NCI-H1105 (cell line): ENCODE results near the gene HLA-DMA.
A peak's percentile ranks its signal among the peaks of the same experiment; 100 is the strongest.

Experiments used
- DNase-seq: peaks from one replicate; lab custom pipeline; 2025; lab: John Stamatoyannopoulos, UW

The HLA-DMA gene

DNA sequence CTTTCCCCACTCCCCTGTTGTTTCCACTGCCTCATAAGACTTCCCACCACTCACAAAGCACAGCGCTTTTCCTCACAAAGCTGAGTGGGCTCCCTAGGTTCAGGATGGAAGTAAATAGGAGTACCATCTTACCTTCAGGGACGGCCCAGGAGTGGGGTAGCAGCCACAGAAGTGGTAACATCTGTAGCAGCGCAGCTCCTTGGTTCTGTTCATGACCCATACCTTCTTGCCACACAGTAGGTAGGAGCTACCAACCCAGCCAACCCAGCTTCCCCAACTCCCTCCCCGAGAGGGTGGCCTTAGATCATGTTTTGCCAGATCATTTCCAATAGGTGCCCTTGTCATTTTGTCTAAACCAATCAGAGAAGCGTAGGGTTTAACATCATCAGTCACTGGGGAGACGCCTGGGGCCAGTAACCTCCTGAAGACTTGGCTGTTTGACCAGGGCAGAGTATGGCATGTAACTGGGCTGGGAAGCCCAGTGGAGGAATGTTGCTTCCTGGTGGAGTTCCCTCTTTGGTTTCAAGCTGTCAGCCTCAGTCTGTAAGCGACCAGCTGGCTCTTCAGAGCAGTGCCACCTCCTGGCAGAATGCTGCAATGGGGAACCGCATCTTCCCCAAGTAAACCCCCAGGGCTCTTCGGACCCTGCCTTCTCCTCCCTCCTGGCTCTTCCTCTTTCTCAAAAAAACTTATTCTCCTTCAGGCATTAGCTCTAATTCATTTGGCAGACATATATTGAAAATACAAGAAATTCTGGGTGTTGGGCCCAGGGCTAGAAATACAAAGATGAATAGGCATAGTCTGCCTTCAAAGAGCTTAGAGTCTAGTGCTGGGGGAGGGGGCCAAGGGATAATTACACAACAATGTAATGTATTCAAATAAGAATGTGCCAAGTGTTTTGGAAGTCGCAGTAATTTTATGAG lies at the start of gene HLA-DMA:
Gene HLA-DMA, minus strand, starts transcription at position 281 of the 923 bp plus-strand sequence. Its CDS starts 61 bp downstream, at position 220.
- no peak for DNase-seq

DNA sequence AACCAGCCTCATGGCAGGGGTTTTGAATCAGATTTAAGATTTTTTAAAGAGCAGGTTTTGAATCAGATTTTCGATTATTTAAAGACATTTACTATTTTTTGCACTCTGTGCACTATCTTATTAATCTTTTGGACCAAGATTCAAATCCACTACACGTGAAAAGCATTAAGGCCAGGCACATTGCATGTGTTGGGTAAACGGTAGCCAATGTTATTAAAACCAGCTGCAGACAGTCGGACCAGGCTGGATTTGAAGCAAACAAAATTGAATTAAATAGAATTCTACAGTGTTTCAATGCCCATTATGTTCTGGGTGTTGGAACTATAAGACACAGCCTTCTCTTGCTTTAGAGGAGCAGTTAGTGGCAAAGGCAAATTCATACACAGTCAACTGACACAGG lies 48.8 kb upstream of the HLA-DMA start:
- no peak for DNase-seq

DNA sequence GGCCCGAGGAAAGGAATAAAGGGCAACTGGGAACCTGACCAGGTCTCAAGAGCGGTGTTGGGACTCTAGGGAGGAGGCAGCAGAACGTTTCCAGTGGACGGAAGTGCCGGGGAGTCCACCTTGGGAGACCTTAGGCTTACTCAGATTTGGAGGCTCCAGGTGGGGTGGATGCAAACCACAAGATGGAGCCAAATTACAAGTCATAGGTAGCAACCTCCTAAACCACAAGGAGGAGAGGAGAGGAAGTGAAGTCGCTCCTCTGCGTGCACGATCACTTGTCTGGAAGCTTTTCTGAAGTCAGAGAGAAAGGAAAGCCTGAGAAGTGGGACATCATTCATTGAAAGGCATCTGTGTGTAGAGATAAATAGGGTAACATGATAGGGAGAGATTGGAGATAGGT lies 47.2 kb upstream of the HLA-DMA start:
- no peak for DNase-seq

DNA sequence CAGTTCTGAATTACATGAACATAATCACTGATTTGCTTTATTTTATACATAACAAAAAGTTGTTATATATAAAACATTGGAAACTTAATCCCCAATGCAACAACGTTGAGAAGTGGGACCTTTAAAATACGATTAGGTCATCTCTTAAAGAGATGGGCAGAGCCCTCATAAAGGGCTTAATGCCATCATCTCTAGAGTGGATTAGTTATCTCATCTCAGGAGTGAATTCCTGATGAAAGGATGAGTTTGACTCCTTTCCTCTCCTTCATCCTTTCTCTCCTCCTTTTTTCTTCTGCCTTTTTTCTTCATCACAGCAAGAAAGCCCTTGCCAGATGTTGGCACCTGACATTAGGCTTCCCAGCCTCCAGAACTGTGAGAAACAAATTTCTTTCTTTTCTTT lies 42.6 kb upstream of the HLA-DMA start:
- no peak for DNase-seq

DNA sequence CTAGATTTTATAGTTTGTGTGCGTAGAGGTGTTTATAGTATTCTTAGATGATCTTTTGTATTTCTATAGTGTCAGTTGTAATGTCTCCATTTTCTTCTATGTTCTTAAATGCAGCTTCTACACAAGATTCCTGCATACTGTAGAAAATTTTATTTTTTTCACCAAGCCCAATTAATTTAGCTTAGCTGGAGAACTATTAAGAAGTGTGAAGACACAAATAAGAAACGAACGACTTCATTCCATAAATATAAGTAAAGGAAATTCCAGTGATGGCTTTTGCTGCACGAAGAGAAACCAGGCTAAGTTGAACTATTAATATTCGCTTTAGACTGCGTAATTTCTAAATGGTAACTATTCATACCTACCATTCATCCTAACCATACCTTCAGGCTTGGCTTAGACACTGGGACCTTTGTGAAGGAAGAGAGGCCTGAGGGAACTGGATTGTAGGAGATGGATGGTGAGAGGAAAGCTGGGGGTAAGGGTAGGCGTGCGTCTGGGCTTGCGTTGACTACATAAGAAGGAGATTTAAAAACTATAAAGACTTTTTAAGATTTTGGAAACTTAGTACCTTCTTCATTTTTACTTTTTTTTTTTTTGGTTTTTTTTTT lies 40.6 kb upstream of the HLA-DMA start:
- DNase-seq: no peak

DNA sequence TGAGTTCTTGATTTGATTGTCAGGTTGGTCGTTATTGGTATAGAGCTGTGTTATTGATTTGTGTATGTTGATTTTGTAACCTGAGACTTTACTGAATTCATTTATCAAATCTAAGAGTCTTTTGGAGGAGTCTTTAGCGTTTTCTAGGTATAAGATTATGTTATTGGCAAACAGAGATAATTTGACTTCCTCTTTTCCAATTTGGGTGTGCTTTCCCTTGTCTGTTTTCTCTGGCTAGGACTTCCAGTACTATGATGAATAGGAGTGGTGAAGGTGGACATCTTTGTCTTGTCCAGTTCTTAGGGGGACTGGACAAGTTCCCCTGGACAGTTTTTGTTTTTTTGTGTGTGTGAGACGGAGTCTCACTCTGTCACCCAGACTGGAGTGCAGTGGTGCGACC lies 39.1 kb upstream of the HLA-DMA start:
- DNase-seq: no peak

DNA sequence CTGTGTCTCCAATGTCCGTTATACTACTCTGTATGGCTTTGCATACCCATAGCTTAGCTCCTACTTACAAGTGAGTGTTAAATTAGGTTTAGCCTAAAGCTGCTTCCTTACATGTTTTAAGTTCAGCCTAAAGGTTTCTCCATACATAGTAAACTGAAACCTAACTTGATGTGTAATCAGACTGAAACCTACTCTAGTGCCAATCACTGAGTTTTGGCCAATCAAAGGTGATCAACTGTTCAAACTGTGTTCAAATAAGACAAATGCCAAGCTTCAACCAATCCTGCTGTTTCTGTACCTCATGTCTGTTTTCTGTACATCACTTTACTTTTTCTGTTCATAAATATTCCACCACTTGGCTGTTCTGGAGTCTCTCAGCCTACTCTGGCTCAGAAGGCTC lies 36.5 kb upstream of the HLA-DMA start:
- DNase-seq: no peak

DNA sequence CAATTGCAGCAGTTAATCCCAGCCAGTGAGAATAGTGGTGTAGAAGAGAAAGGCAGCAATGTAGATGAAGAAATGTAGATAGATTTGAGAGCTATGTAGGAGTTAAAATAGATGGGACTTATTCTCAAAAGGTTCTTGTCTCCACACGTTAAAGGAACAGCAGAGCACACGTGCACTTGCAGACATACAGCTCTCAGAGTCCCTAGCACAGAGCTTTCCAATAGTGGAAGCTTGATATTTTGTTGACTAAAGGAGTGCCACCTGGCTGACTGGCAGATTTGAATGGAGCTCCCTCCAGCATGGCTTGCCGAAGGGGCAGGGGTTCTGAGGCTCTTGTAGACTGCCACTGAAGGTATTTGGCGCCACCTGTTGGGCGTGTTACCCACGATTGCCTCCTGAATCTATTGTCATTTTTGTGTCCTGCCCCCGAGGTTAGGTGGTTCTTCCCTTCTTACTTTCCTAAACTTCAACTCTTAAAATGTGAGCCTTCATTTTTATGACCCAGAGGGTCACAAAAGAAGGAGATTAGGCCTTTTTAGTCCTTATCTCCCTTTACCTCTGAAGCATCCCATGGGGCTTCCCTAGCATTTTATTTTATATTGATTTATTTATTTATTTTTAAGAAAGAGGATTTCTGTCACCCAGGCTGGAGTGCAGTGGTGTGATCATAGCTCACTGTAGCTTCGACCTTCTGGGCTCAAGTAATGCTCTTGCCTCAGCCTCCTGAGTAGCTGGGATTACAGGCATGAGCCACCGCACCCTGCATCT lies 31.9 kb upstream of the HLA-DMA start:
- peak; percentile 90 for DNase-seq

DNA sequence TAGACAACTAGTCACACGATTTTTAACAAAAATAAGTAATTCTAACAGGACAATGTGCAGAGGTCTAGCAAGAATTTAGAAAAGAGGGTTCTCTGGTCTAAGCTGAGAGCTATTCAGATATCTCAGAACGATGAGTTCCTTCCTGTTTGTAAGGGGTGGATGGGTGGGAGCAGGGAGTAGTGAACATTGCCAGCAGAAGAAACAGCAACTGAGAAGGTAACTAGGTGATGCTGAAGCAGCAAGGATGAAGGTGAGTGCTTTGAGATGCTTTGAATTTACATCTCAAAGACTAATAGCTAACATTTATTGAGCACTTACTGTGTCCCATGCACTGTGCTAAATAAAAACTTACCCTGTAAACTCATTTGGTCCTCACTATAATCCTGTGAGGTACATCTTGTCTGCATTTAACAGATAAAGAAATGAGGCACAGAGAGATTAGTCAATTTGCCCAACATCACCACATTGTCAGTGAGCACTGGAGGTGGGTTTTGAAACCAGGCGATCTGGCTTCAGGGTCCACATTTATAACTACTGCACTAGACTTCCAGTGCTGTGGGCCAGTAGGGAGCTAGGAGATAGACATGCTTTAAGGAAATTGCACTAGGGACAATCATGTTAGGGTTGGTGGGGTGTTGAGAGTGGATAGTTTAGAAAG lies 31.2 kb upstream of the HLA-DMA start:
- no peak for DNase-seq

DNA sequence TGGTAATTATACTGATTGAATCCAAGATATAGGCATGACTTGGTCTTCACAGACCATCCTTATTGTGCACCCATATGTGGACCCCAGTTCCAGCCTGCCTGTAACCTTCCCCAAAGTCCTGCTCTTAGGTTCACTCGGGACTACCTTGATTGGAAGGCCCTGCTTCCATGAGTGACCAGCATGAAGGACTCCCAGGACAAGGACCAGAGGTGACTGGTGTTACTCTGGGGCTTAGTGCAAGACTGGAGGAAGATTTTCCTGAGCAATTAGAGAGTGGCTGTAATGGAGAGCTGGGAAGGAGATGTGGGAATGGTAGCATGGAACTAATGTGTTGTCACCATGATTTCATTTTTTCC lies 30.6 kb upstream of the HLA-DMA start:
- no peak for DNase-seq

DNA sequence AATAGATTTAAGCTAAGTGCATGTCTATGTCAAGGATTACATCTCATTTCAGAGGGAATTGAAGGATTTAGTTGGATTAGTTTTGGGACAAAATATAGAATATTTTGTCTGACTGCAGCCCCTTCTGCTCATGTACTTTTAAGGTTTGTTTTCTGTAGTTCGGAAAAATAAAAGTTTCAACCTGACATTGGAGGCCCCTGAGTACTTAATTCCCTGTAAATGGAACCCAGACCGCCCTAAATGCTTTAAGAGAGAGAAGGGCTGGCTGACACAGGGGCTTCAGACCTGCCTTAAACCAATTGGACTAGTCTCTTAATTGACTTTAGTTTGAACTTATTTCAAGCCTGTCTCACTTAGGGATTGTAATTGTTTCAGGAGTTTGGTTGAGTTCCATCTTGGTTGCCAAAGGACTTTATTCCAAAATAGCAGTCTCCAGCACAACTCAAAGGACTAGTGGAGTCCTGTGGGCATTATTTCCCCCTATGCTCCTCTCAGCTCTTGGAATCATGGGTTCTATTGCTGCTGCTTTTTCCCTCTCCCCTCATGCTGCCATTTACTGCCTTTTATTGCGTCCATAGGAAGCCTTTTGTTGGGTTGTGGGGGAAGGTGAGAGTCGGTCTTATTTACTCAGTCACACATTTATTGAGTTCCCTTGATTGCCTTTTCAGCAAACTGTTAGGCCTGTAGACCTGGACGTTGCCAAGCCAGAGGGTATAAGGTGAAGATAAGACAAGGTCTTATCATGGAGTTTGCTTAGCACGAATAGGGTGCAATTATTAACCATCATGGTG lies 30.0 kb upstream of the HLA-DMA start:
- DNase-seq: no peak

DNA sequence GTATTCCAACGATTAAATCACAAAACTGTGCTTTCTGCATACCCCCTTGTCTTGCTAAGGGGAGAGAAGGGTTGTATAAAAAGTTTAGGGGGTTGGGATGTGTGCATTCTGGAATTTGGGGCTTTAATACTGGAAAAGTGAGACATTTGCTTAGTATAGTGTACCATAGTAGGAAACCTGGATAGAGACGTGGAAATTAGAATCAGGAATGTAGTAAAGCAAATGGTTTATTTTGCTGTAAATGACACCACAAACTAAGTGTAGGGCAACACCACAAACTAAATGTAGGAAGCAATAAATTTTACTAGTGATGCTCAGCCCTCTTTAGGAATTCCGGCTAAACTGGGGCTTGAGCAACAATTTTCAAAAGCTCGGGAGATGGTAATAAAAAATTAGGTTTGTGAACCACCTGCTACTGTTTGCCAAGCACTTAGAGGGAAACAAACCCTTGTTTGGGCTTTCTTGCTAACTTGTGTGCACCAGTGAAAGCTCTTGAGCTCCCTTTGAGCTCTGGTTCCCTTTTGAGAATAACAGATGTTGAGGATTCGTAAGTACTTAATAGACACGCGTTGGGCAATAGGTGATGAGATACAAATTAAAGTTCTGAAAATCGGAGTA lies 29.3 kb upstream of the HLA-DMA start:
- peak; percentile 69 for DNase-seq

DNA sequence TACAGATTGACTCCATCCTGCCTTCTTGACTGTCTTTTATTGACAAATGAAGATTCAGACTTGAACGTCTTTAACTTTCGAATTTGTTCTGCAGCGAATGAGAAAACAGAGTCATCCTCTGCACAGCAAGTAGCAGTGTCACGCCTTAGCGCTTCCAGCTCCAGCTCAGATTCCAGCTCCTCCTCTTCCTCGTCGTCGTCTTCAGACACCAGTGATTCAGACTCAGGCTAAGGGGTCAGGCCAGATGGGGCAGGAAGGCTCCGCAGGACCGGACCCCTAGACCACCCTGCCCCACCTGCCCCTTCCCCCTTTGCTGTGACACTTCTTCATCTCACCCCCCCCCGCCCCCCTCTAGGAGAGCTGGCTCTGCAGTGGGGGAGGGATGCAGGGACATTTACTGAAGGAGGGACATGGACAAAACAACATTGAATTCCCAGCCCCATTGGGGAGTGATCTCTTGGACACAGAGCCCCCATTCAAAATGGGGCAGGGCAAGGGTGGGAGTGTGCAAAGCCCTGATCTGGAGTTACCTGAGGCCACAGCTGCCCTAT lies 27.7 kb upstream of the HLA-DMA start:
- no peak for DNase-seq

DNA sequence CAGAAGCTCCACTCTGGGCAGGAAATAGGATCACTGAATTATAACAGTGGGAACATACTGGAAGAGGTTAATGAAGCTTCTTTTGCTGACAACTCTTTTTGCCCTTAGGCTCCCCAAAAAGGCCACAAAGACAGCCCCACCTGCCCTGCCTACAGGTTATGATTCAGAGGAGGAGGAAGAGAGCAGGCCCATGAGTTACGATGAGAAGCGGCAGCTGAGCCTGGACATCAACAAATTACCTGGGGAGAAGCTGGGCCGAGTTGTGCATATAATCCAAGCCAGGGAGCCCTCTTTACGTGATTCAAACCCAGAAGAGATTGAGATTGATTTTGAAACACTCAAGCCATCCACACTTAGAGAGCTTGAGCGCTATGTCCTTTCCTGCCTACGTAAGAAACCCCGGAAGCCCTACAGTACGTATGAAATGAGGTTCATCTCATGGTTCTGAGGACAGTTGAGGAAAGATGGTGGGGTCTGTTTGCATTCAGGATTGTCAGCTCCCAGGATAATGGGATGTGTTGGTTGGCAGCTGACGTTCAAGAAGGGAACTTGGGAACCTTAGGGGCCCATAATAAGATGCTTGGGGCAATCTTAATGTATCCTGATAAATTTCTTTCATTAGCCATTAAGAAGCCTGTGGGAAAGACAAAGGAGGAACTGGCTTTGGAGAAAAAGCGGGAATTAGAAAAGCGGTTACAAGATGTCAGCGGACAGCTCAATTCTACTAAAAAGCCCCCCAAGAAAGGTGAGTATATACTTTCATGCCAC lies 27.0 kb upstream of the HLA-DMA start:
- DNase-seq: no peak

DNA sequence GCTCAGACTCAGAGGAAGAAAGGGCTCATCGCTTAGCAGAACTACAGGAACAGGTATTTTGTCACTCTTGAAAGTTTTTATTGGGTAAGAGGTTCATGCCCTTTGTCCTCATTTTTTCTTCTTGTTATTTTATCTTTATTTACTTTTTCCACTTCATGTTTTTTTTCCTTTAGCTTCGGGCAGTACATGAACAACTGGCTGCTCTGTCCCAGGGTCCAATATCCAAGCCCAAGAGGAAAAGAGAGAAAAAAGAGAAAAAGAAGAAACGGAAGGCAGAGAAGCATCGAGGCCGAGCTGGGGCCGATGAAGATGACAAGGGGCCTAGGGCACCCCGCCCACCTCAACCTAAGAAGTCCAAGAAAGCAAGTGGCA lies 25.0 kb upstream of the HLA-DMA start:
- DNase-seq: no peak

DNA sequence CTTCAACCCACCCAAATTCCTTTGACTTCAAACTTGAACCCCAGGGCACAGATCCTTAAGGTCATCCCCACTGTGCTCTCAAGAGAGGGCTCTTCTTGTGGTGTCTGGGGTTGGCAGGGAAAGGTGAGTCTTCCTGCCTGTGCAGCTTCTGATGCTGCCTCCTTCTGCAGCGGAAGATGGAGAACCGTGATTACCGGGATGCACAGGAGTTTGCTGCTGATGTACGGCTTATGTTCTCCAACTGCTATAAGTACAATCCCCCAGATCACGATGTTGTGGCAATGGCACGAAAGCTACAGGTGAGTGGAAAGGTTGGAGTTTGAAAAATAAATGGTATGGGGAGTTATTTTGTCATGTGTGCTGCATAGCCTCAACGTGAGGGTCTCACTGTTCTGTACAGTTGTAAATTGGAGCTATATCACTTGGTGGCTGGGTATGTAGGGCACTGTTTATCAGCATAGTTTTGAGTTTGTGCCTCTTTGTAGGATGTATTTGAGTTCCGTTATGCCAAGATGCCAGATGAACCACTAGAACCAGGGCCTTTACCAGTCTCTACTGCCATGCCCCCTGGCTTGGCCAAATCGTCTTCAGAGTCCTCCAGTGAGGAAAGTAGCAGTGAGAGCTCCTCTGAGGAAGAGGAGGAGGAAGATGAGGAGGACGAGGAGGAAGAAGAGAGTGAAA lies 24.5 kb upstream of the HLA-DMA start:
- no peak for DNase-seq

DNA sequence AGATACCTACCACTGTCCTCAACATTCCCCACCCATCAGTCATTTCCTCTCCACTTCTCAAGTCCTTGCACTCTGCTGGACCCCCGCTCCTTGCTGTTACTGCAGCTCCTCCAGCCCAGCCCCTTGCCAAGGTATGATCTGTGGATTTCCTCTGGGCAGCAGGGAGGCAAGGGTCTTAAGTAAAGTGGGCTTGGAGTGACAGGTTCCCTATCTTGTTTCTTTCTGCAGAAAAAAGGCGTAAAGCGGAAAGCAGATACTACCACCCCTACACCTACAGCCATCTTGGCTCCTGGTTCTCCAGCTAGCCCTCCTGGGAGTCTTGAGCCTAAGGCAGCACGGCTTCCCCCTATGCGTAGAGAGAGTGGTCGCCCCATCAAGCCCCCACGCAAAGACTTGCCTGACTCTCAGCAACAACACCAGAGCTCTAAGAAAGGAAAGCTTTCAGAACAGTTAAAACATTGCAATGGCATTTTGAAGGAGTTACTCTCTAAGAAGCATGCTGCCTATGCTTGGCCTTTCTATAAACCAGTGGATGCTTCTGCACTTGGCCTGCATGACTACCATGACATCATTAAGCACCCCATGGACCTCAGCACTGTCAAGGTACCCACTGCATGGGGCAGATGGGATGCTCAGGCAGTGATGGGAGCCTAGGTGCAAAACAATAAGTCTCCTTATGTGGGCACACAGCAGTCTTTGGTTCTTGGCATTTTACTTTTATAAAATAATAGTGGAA lies 23.6 kb upstream of the HLA-DMA start:
- DNase-seq: no peak

DNA sequence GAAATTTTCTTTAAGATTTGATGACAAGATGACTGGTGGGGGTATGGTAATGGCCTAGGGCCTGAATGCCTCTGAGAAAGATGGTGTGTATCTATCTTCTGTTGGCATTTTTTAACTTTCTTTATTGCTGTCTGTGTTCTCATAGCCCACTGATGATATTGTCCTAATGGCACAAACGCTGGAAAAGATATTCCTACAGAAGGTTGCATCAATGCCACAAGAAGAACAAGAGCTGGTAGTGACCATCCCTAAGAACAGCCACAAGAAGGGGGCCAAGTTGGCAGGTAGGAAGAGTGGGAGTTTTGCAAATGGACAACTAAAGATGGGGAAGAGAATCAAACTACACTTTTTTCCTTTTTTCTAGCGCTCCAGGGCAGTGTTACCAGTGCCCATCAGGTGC lies 23.0 kb upstream of the HLA-DMA start:
- DNase-seq: no peak
